HCT116 (cell line): Measurements from ENCODE around the gene HLCS. TPM values are rescaled to one million over a fixed set of nuclear protein-coding genes. Genes with fewer than 3 reads are reported as not detected.

Experiments used
- ATAC-seq: fragments of 200-7000 bp; cut with Tn5 transposase; 2 replicates; pipeline ENCODE4 v1.9.1; 2020; ENCODE audit warnings: mild to moderate bottlenecking, moderate library complexity
- BruUV-seq: library from RNA; stranded (reverse); fragments of 400-500 nt; replicated peaks from 2 replicates; lab custom pipeline; 2021; lab: Mats Ljungman, UMichigan
- CTCF ChIA-PET: fragments of 300-600 bp; sonication (Branson Sonifier 250); formaldehyde crosslinking; loops from one replicate; lab custom pipeline; 2021; ENCODE audit warnings: antibody characterized with exemption; lab: Charles Lee
- POLR2A ChIA-PET: fragments of 300-600, 350-600 bp; sonication (Branson Sonifier 250); formaldehyde crosslinking; loops from one replicate; lab custom pipeline; 2021; ENCODE audit warnings: antibody characterized with exemption; lab: Charles Lee
- RAD21 ChIA-PET, 2 experiments: fragments of 300-600 bp; sonication (Branson Sonifier 250); formaldehyde crosslinking; loops; one replicate each; lab custom pipeline; 2023; ENCODE audit warnings: low total read pairs in 2 of 2; ENCODE audit not compliant: uncharacterized antibody in 2 of 2, unreplicated experiment in 2 of 2, low non-redundant PET in 1 of 2; lab: Charles Lee
- DNase-seq: peaks from one replicate; pipeline ENCODE4 v3.0.0-alpha.2; 2010; ENCODE audit warnings: low read depth, low spot score
- H2AFZ ChIP-seq: fragments of 200-600 bp; shearing (Covaris generic), sonication (generic); 2 replicates; pipeline ENCODE4 v1.6.1; 2017; ENCODE audit warnings: low read depth, mixed run types, mixed read lengths, antibody characterized with exemption, low read length; ENCODE audit not compliant: poor library complexity, severe bottlenecking
- H3K27ac ChIP-seq: 2 replicates; pipeline ENCODE4 v1.5.1; 2012; ENCODE audit warnings: low read depth, low read length
- H3K27me3 ChIP-seq: fragments of 200-600 bp; sonication (generic); 2 replicates; pipeline ENCODE4 v1.6.1; 2016; ENCODE audit warnings: mixed run types, low read length, mixed read lengths; ENCODE audit not compliant: insufficient read depth
- H3K36me3 ChIP-seq, 2 experiments: fragments of 200-500 bp in 1 of 2; fragments of 200-600 bp in 1 of 2; sonication (Bioruptor generic) in 1 of 2; sonication (generic) in 1 of 2; 2 replicates each; pipeline versions ENCODE4 v1.5.1 to v1.6.1; 2014 to 2016; ENCODE audit warnings: low read length in 2 of 2, inconsistent platforms in 1 of 2, mixed read lengths in 1 of 2, mixed run types in 1 of 2; ENCODE audit not compliant: insufficient read depth in 2 of 2, control insufficient read depth in 1 of 2
- H3K4me1 ChIP-seq, 2 experiments: fragments of 200-600 bp in 1 of 2; sonication (generic) in 1 of 2; 2 replicates each; pipeline versions ENCODE4 v1.5.1 to v1.6.1; 2012 to 2017; ENCODE audit warnings: low read length in 2 of 2, inconsistent platforms in 1 of 2, mild to moderate bottlenecking in 1 of 2, mixed read lengths in 1 of 2, mixed run types in 1 of 2, moderate library complexity in 1 of 2; ENCODE audit not compliant: insufficient read depth in 2 of 2, control insufficient read depth in 1 of 2
- H3K4me2 ChIP-seq: fragments of 200-600 bp; sonication (generic); 2 replicates; pipeline ENCODE4 v1.6.1; 2017; ENCODE audit warnings: mixed run types, low read length, mixed read lengths
- H3K4me3 ChIP-seq, 2 experiments: fragments of 200-600 bp in 1 of 2; sonication (generic) in 1 of 2; replicated peaks in 1 of 2; 2 replicates each; pipeline ENCODE4 v1.5.1; 2011 to 2016; ENCODE audit warnings: low read length in 2 of 2, control low read depth in 1 of 2, low read depth in 1 of 2, mild to moderate bottlenecking in 1 of 2, mixed read lengths in 1 of 2, mixed run types in 1 of 2
- H3K79me2 ChIP-seq: fragments of 200-600 bp; sonication (generic); 2 replicates; pipeline ENCODE4 v1.6.1; 2017; ENCODE audit warnings: mild to moderate bottlenecking, mixed run types, low read length, moderate library complexity, mixed read lengths; ENCODE audit not compliant: insufficient read depth
- H3K9ac ChIP-seq: fragments of 200-600 bp; sonication (generic); 2 replicates; pipeline ENCODE4 v1.6.1; 2016; ENCODE audit warnings: low read length, mixed read lengths
- H3K9me2 ChIP-seq: fragments of 200-600 bp; sonication (generic), shearing (Covaris generic); 2 replicates; pipeline ENCODE4 v1.6.1; 2017; ENCODE audit warnings: mixed run types, mild to moderate bottlenecking, moderate library complexity; ENCODE audit not compliant: insufficient read depth
- H3K9me3 ChIP-seq, 2 experiments: fragments of 200-500 bp in 1 of 2; fragments of 200-600 bp in 1 of 2; sonication (Bioruptor generic) in 1 of 2; sonication (generic) in 1 of 2; 2 replicates each; pipeline ENCODE4 v1.6.1; 2014 to 2017; ENCODE audit warnings: low read length in 2 of 2, mixed read lengths in 2 of 2, inconsistent platforms in 1 of 2, low read depth in 1 of 2, mild to moderate bottlenecking in 1 of 2, mixed run types in 1 of 2, moderate library complexity in 1 of 2; ENCODE audit not compliant: control insufficient read depth in 1 of 2, insufficient read depth in 1 of 2
- H4K20me1 ChIP-seq: fragments of 200-600 bp; sonication (generic), shearing (Covaris generic); 2 replicates; pipeline ENCODE4 v1.6.1; 2017; ENCODE audit warnings: mixed run types, mild to moderate bottlenecking, moderate library complexity; ENCODE audit not compliant: insufficient read depth
- CBX3 ChIP-seq: IDR thresholded peaks from 2 replicates; pipeline ENCODE4 v1.6.1; 2012; ENCODE audit warnings: low read depth
- CTCF ChIP-seq, 3 experiments: fragments of 200-600 bp in 1 of 3; sonication (generic) in 1 of 3; IDR thresholded peaks in 2 of 3; conservative IDR thresholded peaks in 1 of 3; 2 replicates each; pipeline ENCODE4 v1.5.1; 2012 to 2017; ENCODE audit warnings: low read depth in 2 of 3, low read length in 2 of 3, antibody characterized with exemption in 1 of 3, borderline replicate concordance in 1 of 3, control low read depth in 1 of 3, mild to moderate bottlenecking in 1 of 3, mixed read lengths in 1 of 3, mixed run types in 1 of 3, moderate library complexity in 1 of 3; ENCODE audit not compliant: insufficient read depth in 1 of 3
- RAD21 ChIP-seq: IDR thresholded peaks from 2 replicates; pipeline ENCODE4 v1.6.1; 2012; ENCODE audit warnings: low read depth, mild to moderate bottlenecking
- ZFX ChIP-seq: fragments of 450-650 bp; IDR thresholded peaks from 2 replicates; pipeline ENCODE4 v1.6.1; 2017
- intact Hi-C: fragments of 100-400 bp; cut with micrococcal nuclease; formaldehyde crosslinking; loops from 2 replicates; pipeline ENCODE4 v1.10.0; 2022
- total RNA-seq: library from RNA; stranded (reverse); gene quantifications from one replicate; pipeline ENCODE4 v1.2.1, GENCODE V29; 2021; ENCODE audit not compliant: unreplicated experiment
- TF ChIP-seq, protein P1 (sequence below): IDR thresholded peaks from 2 replicates; pipeline ENCODE4 v1.6.1; 2012; ENCODE audit warnings: low read depth

The HLCS gene
- total RNA-seq, 1 experiment from 2014 or later: 18.5 TPM

DNA sequence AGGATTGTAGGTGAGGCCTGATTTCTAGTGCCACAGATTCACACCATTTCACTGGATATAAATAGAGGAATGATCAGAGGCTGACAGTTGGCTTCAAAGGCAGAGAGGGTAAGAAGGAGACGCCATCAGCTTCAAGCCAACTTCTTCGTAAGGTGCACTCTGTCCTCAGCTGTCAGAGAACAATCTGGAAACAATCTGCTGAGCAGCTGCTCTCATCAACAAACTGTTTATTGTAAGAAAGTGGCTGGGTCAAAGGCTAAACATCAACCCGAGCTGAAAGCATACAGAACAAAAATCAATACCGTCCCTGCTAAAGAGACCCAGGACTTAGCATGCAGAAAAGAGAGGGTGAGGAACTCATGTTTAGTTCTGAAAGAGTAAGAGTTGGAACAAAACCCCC, 48.2 kb downstream of the HLCS start:
- no peak overlapping the region for H3K27ac ChIP-seq
- ChIA-PET RAD21 (interaction anchor here in 1 of 2 experiments (0.7 kb wide), 1 partner anchor 266 kb away, joined by 4 read pairs; no protein-coding TSS in a partner anchor), CTCF (interaction anchor here (1.2 to 2.3 kb wide), 5 partner anchors 9 to 415 kb away, joined by 4 to 29 read pairs (median 5); no protein-coding TSS in a partner anchor), POLR2A (no interaction called here)
- no peaks in the 10 kb centered on the region for H3K79me2 ChIP-seq
- no peak overlapping the region for H3K9ac ChIP-seq
- BruUV-seq: no TSS peak
- H3K36me3 ChIP-seq: no peaks in the 10 kb centered on the region
- intact Hi-C loops: no loop called here
- no peak overlapping the region for H3K4me2 ChIP-seq
- no peaks in the 10 kb centered on the region for H3K27me3 ChIP-seq
- no peaks in the 10 kb centered on the region for H3K9me2 ChIP-seq
- H3K4me1 ChIP-seq: no peaks in the 10 kb centered on the region
- no peak for TF ChIP-seq CBX3
- TF ChIP-seq, protein P1, sequence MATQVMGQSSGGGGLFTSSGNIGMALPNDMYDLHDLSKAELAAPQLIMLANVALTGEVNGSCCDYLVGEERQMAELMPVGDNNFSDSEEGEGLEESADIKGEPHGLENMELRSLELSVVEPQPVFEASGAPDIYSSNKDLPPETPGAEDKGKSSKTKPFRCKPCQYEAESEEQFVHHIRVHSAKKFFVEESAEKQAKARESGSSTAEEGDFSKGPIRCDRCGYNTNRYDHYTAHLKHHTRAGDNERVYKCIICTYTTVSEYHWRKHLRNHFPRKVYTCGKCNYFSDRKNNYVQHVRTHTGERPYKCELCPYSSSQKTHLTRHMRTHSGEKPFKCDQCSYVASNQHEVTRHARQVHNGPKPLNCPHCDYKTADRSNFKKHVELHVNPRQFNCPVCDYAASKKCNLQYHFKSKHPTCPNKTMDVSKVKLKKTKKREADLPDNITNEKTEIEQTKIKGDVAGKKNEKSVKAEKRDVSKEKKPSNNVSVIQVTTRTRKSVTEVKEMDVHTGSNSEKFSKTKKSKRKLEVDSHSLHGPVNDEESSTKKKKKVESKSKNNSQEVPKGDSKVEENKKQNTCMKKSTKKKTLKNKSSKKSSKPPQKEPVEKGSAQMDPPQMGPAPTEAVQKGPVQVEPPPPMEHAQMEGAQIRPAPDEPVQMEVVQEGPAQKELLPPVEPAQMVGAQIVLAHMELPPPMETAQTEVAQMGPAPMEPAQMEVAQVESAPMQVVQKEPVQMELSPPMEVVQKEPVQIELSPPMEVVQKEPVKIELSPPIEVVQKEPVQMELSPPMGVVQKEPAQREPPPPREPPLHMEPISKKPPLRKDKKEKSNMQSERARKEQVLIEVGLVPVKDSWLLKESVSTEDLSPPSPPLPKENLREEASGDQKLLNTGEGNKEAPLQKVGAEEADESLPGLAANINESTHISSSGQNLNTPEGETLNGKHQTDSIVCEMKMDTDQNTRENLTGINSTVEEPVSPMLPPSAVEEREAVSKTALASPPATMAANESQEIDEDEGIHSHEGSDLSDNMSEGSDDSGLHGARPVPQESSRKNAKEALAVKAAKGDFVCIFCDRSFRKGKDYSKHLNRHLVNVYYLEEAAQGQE: no peak
- ATAC-seq (no peak), DNase-seq (no peak)
- H4K20me1 ChIP-seq: no peaks in the 10 kb centered on the region
- H3K9me3 ChIP-seq: no peaks in the 10 kb centered on the region
- H3K4me3 ChIP-seq: no peak overlapping the region
- H2AFZ ChIP-seq: no peak overlapping the region

DNA sequence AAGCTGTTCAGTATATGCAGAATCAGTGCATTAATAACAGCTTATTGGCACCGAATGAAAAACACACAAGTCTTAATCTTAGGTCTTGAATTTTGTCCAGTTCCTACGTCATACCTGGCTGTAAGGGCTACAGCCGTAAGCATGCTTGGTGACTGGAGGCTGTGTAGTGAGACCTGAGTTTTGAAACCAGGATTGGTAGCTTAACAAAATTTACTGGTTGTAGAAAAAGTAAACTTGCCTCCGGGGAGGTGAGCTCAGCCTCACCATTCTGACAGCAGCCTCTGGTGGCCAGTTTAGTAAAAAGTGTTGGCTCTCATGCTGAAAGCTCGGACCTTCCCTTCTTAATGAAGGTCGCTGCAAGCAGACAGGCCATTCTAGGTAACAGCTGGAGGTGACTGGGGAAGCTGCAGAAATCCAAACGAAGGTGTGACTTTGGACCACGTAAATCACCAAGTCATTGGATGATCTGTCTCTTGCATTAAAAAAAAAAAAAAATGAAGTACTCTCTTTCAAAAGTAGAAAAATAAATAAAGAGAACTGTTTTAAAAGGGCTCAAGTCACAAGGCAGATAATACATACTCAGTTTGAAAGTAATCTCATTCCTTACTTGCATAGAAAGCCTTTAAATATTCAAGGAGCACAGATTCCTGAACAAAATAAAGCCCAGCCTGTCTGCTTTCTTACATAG, 48.9 kb downstream of the HLCS start:
- POLR2A ChIA-PET: no interaction called here
- ATAC-seq (peak; percentile 62), DNase-seq (no peak)
- H2AFZ ChIP-seq: no peak overlapping the region
- H3K79me2 ChIP-seq: no peaks in the 10 kb centered on the region
- H3K9me2 ChIP-seq: no peaks in the 10 kb centered on the region
- no peak overlapping the region for H3K27ac ChIP-seq
- H3K4me3 ChIP-seq: no peak overlapping the region
- no peaks in the 10 kb centered on the region for H4K20me1 ChIP-seq
- H3K9ac ChIP-seq: no peak overlapping the region
- intact Hi-C loops: no loop called here
- no peaks in the 10 kb centered on the region for H3K9me3 ChIP-seq
- RAD21 ChIA-PET: interaction anchor here (0.7 to 1.2 kb wide), 3 partner anchors 265 to 287 kb away, joined by 4 to 10 read pairs (median 4); no protein-coding TSS in a partner anchor
- no peak overlapping the region for H3K4me2 ChIP-seq
- H3K27me3 ChIP-seq: no peaks in the 10 kb centered on the region
- TF ChIP-seq CTCF (IDR thresholded peaks at IDR 0.05 in 2 of 3, conservative IDR thresholded peaks at IDR 0.05 in 1 of 3; ENCODE audit: borderline replicate concordance in 1 of 3, insufficient read depth in 1 of 3, low read depth in 2 of 3, low read length in 2 of 3) (peak; percentile 51 to 52 (median 51); a peak in 5 of 6 replicates), RAD21 (peak; percentile 66), ZFX (no peak)
- H3K4me1 ChIP-seq: no peaks in the 10 kb centered on the region
- BruUV-seq: no TSS peak
- no peaks in the 10 kb centered on the region for H3K36me3 ChIP-seq
- CTCF ChIA-PET: interaction anchor here (0.5 to 2.3 kb wide), 10 partner anchors 10 to 496 kb away, joined by 3 to 29 read pairs (median 4); no protein-coding TSS in a partner anchor
